WI38 (cell line): Measurements from ENCODE around the gene RNF222.

ENCODE experiments used
- H3K4me3 ChIP-seq: 2 replicates; pipeline ENCODE4 v1.5.1; 2011; ENCODE audit warnings: low read depth, mild to moderate bottlenecking, control low read depth, low read length
- TF ChIP-seq, protein P1 (sequence below): IDR thresholded peaks from 2 replicates; pipeline ENCODE4 v1.5.1; 2012; ENCODE audit warnings: low read depth, mild to moderate bottlenecking, control low read depth, low read length

RNF222 gene, protein sequence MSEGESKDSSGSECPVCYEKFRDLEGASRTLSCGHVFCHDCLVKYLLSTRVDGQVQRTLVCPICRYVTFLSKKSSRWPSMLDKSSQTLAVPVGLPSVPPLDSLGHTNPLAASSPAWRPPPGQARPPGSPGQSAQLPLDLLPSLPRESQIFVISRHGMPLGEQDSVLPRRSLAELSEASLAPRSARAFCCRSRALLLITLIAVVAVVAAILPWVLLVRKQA

DNA sequence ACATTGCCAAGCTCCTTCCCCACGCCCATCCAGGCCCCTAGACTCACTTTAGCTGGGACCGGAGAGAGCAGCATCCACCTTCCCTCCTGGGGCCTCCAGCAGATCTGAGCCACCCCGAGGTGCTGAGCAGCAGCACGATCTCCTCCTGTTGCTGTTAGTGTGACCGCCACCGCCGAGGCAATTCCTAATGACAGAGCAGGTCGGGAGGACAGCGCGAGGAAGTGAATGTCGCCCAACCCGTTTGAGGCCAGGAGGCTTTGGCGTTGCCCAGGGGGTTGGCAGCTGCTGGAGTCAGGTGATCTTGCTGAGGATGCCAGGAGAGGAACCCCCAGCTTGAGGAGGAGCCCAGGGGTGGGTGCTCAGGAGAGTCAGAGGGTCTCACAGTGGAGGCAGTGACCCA is at the start of gene RNF222:
Gene RNF222, minus strand, starts transcription at position 192 of the 400 bp plus-strand sequence. CDS start 4,366 bp downstream, outside the sequence.
- H3K4me3 ChIP-seq = no peak within 1 kb of the TSS
- TF ChIP-seq, protein P1, sequence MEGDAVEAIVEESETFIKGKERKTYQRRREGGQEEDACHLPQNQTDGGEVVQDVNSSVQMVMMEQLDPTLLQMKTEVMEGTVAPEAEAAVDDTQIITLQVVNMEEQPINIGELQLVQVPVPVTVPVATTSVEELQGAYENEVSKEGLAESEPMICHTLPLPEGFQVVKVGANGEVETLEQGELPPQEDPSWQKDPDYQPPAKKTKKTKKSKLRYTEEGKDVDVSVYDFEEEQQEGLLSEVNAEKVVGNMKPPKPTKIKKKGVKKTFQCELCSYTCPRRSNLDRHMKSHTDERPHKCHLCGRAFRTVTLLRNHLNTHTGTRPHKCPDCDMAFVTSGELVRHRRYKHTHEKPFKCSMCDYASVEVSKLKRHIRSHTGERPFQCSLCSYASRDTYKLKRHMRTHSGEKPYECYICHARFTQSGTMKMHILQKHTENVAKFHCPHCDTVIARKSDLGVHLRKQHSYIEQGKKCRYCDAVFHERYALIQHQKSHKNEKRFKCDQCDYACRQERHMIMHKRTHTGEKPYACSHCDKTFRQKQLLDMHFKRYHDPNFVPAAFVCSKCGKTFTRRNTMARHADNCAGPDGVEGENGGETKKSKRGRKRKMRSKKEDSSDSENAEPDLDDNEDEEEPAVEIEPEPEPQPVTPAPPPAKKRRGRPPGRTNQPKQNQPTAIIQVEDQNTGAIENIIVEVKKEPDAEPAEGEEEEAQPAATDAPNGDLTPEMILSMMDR = no peak

DNA sequence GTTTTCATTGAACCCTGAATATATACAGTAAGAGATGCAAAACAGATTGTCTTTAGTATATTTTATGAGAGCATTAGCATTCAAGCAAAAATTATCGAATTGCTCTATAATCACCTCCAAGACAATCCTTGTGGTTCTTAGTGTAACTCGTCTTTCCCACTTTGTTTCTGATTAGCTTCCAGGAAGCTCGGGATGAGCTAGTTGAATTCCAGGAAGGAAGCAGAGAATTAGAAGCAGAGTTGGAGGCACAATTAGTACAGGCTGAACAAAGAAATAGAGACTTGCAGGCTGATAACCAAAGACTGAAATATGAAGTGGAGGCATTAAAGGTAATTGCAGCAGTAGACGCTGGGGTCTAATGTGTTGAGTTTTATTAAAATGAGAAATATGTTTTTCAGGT is 47.9 kb upstream of the RNF222 start:
- H3K4me3 ChIP-seq = no peak overlapping the region
- TF ChIP-seq, protein P1 = no peak

DNA sequence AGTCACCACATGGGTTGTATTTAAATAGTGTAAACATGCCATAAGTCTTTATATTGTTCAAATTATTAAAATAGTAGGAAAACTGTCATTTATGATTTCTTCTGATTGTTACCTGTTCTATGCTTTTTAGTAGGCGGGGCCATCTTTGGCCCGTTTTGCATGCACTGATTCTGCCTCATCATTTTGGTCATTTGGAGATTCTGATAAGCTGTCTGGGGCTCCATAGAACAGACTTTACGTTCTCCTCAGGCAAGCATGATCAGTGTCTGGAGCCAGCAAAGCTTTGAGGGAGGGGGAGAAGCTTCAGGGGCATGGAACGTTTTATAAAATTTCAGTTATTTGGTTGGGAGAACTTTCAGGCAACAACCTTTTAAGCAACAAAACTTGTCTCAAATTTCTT is 46.9 kb upstream of the RNF222 start:
- TF ChIP-seq, protein P1 = no peak
- no peak overlapping the region for H3K4me3 ChIP-seq

DNA sequence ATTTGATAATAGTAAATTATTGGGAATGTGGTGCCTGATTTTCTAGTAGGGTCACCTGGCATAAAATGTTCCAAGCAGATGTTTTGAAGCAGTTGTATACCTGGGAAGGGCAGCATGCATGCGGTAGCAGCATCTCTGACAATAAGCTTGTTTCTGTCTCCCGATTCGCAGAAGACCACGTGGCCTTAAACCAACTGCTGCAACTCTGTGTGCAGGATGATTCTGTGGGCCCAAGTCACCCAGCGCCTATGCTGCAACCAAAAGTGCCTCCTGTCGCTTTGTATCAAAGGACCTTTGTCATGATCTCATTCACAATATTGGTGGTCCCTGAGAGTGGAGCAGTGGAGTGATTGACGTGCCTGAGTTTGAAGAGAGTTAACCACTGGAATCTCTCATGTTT is 46.1 kb upstream of the RNF222 start:
- TF ChIP-seq, protein P1 = no peak
- H3K4me3 ChIP-seq = no peak overlapping the region

DNA sequence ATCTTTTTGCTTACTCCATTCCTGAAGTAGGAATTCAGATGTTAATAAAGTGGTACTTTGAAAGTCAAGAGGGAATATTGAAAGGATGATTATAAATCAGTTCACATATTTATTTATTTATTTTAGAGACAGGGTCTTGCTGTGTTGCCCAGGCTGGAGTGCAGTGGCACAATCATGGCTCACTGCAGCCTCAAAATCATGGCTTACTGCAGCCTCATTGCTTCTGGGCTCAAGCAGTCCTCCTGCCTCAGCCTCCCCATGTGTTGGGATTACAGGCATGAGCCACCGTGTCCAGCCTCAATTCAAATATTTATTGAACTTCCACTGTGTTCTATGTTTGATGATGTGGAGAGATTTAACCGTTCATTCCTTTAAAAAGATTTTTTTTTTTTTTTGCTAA is 44.7 kb upstream of the RNF222 start:
- TF ChIP-seq, protein P1 = no peak
- no peak overlapping the region for H3K4me3 ChIP-seq

DNA sequence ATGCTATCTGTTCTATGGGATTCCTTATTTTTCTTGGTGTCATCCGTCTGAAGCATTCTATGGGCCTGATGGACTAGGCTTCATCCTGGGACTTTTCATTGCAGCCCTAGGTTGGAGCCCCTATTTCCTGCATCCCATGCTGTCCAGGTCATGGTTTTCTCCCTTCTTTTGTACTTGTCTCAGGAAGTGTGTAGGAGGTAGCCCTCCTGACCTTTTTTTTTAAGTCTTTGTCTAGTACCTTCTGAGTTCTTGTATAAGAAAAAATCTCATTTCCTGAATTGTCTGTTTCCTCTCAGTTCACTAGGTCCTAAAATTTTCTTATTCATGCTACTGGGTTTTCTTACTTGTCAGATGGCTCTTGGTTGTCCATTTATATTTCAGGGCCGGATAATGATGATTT is 44.1 kb upstream of the RNF222 start:
- no peak overlapping the region for H3K4me3 ChIP-seq

DNA sequence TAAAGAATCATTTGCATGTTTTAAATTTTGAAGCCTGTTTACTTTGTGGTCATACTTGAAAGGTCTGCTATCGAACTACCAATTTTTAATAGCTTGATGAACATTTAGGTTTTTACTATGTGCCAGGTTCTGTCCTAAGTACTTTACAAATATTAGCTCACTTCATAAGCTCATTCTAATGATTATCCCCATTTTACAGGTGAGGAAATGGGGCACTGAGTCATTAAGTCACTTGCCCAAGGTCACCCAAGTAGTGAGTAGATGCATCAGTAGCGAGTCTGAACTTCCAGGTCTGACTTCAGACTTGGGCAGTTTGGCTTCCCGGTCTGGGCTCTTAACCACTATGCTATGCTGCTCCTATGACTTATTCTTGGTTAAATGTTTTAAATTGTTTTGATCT is 42.1 kb upstream of the RNF222 start:
- no peak overlapping the region for H3K4me3 ChIP-seq
- TF ChIP-seq, protein P1 = no peak

More for the DNA sequence above, 44.1 kb upstream of the RNF222 start:
- TF ChIP-seq, protein P1 = no peak
